Retinal pigment epithelial cell (primary cell): ENCODE data around the gene PLXNA2.

Source experiments
- DNase-seq: peaks from one replicate; pipeline ENCODE4 v3.0.0-alpha.2; 2010; ENCODE audit warnings: low read depth
- H3K4me3 ChIP-seq: 2 replicates; pipeline ENCODE4 v1.5.1; 2011; ENCODE audit warnings: mild to moderate bottlenecking, low read length, control low read depth, moderate library complexity
- TF ChIP-seq, protein P1 (sequence below): conservative IDR thresholded peaks from 2 replicates; pipeline ENCODE4 v1.5.1; 2011; ENCODE audit warnings: low read depth, low read length, control low read depth, inconsistent platforms

The PLXNA2 gene

DNA sequence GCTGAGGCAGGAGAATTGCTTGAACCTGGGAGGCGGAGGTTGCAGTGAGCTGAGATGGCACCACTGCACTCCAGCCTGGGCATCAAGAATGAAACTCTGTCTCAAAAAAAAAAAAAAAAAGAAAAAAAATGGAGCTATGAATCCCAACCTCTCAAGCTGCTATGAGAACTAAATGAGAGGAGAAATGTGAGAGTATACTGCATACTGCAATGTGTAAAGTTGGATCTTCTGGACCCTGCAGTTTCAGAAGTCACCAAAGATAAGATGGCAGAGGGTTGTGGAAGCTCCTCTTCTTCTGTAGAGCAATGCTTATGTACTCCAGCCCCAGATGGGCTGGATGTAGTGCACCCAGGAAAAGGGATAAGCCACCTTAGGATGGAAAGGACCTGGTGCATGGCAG is 55.6 kb downstream of the PLXNA2 start:
- H3K4me3 ChIP-seq = no peak overlapping the region
- DNase-seq = no peak
- TF ChIP-seq, protein P1, sequence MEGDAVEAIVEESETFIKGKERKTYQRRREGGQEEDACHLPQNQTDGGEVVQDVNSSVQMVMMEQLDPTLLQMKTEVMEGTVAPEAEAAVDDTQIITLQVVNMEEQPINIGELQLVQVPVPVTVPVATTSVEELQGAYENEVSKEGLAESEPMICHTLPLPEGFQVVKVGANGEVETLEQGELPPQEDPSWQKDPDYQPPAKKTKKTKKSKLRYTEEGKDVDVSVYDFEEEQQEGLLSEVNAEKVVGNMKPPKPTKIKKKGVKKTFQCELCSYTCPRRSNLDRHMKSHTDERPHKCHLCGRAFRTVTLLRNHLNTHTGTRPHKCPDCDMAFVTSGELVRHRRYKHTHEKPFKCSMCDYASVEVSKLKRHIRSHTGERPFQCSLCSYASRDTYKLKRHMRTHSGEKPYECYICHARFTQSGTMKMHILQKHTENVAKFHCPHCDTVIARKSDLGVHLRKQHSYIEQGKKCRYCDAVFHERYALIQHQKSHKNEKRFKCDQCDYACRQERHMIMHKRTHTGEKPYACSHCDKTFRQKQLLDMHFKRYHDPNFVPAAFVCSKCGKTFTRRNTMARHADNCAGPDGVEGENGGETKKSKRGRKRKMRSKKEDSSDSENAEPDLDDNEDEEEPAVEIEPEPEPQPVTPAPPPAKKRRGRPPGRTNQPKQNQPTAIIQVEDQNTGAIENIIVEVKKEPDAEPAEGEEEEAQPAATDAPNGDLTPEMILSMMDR = no peak

DNA sequence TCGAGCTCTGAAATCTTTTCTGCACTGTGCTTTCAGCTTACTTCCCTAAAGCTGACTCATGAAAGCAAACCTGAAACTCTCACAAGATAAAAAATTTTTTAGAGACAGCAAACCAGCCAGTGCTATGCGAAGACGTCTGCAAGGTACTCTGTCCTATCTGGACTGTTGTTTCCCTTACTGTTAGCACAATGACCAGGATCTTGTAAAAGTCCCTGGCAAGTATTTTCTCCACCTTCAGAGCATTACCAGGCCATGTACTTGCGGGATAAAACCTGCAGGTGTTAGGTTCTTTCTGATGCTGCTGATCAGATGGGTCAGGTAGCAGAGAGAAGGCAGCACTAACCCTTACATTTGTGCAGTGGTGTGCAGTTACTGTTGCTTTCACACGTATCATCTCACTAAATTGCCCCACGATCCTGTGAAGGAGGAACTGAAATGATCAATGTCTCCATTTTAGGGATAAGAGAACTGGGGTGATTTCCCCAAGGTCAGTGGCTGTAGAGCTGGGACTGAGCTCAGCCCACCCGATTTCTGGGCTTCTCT is 56.6 kb downstream of the PLXNA2 start:
- no peak overlapping the region for H3K4me3 ChIP-seq
- TF ChIP-seq, protein P1 = no peak
- DNase-seq = no peak

DNA sequence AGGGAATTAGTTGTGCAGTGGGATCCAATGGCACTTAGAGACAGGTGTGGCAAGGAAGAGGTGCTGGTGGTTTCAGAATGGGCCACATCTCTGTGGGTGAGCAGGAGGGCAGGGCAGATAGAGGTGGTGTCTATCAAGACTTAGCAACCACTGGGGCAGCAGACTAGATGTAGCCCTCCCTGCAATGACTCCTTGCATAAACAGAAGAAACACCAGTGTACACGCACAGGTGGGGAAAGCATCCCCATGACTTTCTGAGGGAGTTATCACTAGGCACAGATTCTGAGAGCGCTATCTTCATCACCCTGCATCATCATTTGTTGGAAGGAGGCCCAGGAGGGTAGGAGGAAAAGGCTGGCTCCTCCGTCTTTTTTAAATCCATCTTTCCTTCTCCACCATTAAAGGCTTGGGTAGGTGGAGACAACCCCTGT is 58.4 kb downstream of the PLXNA2 start:
- TF ChIP-seq, protein P1 = no peak
- no peak for DNase-seq
- H3K4me3 ChIP-seq = no peak overlapping the region

DNA sequence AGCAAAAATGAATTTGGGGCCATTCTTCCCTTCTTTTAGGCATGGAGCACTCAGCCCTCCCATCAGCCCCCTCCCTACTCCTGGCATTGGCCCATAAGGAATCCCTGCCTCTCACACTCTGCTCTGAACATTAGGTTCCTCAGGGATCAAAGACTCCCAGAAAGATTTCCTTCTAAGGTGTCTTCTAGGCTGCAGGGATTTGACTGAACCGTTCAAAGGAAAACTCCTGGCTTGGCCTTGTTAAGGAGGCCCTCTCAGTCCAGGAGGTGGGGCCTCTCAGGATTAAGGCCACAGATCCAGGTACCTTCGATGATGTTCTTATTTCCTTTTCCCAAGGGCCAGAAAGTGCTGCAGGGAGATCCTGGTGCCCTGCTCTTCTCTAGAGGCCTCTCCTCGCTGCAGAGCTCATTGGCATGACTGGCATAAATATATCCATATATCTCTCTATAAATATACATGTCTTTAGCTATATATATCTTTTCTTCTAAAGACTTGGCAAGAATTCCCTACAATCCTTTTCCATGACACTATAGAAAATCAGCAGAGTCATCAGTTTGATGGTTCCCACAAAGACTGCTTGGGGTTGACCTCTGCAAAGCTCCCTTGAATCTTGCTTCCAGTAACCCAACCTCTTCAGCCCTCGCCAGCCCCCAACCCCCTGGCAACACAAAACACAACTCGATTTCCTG is 59.1 kb downstream of the PLXNA2 start:
- TF ChIP-seq, protein P1 = no peak
- H3K4me3 ChIP-seq = no peak overlapping the region
- DNase-seq = no peak

DNA sequence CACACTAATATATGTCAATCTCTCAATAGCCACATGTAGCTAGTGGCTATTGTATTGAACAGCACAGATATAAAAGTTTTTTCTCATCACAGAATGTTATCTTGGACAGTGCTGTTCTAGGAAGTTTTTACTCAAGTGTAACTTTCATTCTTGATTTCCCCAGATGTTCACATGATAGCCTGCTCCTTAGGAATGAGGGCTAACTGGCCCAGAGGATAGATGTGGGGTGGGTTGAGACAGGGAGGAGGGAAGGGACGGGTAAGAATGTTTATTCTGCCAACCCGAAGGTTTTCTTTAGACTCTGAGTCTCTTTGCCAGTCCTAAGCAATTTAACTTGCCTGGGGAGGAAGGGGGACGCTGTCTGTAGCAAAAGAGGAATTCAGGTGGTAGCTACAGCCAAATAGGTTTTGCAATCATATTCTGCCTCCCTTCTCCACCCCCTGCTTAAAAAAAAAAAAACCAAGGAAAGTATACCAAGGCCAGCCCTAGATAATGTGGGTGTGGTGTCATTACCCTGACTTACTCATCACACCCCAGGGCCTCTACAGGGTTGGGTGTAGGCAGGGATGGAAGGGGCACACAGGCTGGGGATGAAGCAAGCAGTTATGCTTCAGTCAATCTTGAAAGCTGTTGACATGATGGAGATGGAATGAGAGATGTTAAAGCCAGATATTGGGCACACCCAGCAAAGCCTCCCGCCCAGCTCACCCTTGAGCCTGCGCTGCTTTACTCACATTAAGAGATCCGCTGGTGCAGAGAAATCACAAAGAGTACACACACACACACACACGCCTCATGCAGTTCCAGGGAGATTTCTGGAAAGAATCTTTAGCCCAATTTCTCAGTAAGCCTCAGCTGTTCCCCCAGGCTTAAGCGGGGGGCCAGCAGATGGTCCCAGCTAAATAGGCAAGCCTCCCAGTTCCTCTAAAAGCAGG is 59.9 kb downstream of the PLXNA2 start:
- DNase-seq = no peak
- TF ChIP-seq, protein P1 = no peak
- no peak overlapping the region for H3K4me3 ChIP-seq

DNA sequence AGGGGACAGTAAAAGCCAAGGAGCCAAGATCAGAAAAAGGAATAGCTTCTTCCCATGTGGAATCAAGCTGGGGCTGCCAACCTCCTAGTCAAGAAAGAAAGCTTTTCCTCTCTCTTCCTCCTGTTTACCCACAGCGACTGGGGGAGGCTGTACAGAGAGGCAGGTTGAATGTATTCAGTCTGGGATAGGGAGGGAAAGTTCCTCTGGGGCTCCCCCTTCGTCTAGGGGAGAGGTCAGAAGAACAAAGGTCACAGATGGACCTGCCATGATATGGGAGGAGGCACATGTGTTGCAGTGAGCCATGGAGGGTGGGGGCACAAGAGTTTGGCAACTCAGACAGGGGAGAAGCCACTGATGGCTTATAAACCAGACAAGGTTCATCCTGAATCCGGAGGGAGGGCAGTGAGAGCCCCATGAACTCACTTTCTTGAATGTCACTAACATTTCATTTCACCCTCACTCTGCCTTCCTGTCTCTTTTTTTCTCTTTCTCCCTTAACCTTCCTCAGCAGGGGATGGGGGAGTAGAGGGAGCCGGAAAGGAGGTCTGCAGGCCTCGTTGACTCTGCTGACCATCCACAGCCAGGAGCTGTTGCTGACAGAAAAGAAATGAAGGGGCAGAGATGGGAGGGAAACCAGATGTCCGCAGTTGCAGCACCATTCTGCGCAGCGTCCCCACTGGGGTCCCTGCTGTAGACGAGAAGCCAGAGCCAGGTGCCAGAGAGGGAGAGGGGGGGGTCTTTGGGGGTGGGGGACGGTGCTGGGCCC is 61.1 kb downstream of the PLXNA2 start:
- no peak for DNase-seq
- TF ChIP-seq, protein P1 = no peak

More for the DNA sequence above, 61.1 kb downstream of the PLXNA2 start:
- no peak overlapping the region for H3K4me3 ChIP-seq
